Activated effector memory CD4-positive, alpha-beta T cell treated with anti-CD3 and anti-CD28 coated beads, Interleukin-2, amount 50 U/mL, for 16 hours (primary cell): ENCODE results near the gene ANO5.

Experiments used
- DNase-seq: peaks from one replicate; pipeline ENCODE4 v3.0.0-alpha.2; 2020

ANO5 gene

GRCh38 chr11:22192642-22193347, at the start of gene ANO5:
TSS of gene ANO5 (plus strand) at chr11:22193085. CDS start at chr11:22193493, 408 bp downstream.
- no peak for DNase-seq

- DNase-seq, result no peak
These were observed 41.2 kb upstream of the ANO5 start for GRCh38 chr11:22151649-22152197.

- no peak for DNase-seq
These were observed 35.4 kb upstream of the ANO5 start for GRCh38 chr11:22157531-22157930.

GRCh38 chr11:22161489-22161888, 31.4 kb upstream of the ANO5 start:
- DNase-seq, result no peak

GRCh38 chr11:22162756-22163155, 30.1 kb upstream of the ANO5 start:
- DNase-seq, result no peak

- no peak for DNase-seq
These were observed 29.5 kb upstream of the ANO5 start for GRCh38 chr11:22163394-22163797.

- no peak for DNase-seq
These were observed 27.8 kb upstream of the ANO5 start for GRCh38 chr11:22165087-22165486.

- no peak for DNase-seq
These were observed 26.9 kb upstream of the ANO5 start for GRCh38 chr11:22165759-22166513.

- no peak for DNase-seq
These were observed 23.1 kb upstream of the ANO5 start for GRCh38 chr11:22169833-22170232.

GRCh38 chr11:22173532-22173931, 19.4 kb upstream of the ANO5 start:
- no peak for DNase-seq

- no peak for DNase-seq
These were observed 15.7 kb upstream of the ANO5 start for GRCh38 chr11:22177186-22177585.

GRCh38 chr11:22179626-22180025, 13.3 kb upstream of the ANO5 start:
- no peak for DNase-seq

GRCh38 chr11:22180131-22180530, 12.8 kb upstream of the ANO5 start:
- DNase-seq, result no peak

GRCh38 chr11:22189660-22190059, 3.2 kb upstream of the ANO5 start:
- DNase-seq, result no peak

GRCh38 chr11:22190827-22191463, 1.9 kb upstream of the ANO5 start:
- no peak for DNase-seq

GRCh38 chr11:22192289-22192641, 620 bp upstream of the ANO5 start:
- DNase-seq, result no peak

GRCh38 chr11:22193348-22194051, 615 bp downstream of the ANO5 start:
- no peak for DNase-seq

- no peak for DNase-seq
These were observed 1.4 kb downstream of the ANO5 start for GRCh38 chr11:22194306-22194705.

GRCh38 chr11:22194907-22195306, 2.0 kb downstream of the ANO5 start:
- DNase-seq, result no peak

GRCh38 chr11:22197139-22198005, 4.5 kb downstream of the ANO5 start:
- DNase-seq, result no peak

- DNase-seq, result no peak
These were observed 6.4 kb downstream of the ANO5 start for GRCh38 chr11:22199243-22199642.

- no peak for DNase-seq
These were observed 10.4 kb downstream of the ANO5 start for GRCh38 chr11:22203281-22203680.
